ENCODE data around the gene IGSF22.

Gene IGSF22

DNA sequence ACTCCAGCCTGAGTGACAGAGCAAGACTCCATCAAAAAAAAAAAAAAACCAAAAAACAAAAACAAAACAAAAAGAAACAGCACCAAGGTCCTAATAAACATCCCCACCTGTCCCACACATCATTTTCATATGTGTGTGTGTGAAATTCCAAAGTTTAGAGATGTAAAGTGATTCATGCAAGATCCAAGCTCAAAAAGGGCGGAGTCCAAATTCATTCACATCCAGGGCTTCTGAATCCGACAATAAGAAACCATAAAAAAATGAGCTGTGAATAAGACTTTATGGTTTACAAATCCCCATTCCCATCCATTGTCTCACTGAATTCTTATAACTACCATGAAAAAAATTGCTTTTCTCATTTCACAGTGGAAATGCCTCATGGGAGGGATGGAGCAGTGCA is 30.9 kb upstream of the IGSF22 start:
- Mint-ChIP-seq H3K4me3 (no peak overlapping the region), H3K4me1 (ENCODE audit: low read depth) (peaks cover 8% of the 10 kb centered on the region), H3K36me3 (ENCODE audit: low read depth) (no peaks in the 10 kb centered on the region), H3K27me3 (peaks cover 6% of the 10 kb centered on the region), H3K27ac (no peak overlapping the region), H3K9me3 (no peaks in the 10 kb centered on the region)

DNA sequence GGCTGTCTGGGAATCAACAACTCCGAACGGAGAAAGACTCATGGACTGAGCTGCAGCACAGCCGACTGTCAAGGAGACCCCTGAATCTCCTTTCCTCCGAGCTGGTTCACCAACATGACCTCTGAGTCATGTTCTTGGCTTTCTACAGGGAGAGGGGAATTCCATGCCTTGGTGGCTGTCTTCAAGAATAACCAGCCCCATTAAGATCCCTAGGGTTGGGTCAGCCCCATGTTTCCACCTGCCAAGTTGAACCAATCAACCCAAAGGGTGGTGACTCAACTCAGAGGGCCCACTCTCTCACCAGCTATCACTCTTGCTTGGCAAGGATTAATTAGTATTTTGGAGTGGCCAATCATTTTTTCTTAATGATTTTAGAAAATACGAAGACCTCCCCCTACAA is 28.3 kb upstream of the IGSF22 start:
- H3K4me3 Mint-ChIP-seq: no peak overlapping the region
- peaks cover 8% of the 10 kb centered on the region for H3K4me1 Mint-ChIP-seq (ENCODE audit: low read depth)
- H3K27me3 Mint-ChIP-seq: peaks cover 9% of the 10 kb centered on the region
- H3K36me3 Mint-ChIP-seq (ENCODE audit: low read depth): no peaks in the 10 kb centered on the region
- H3K27ac Mint-ChIP-seq: no peak overlapping the region
- no peaks in the 10 kb centered on the region for H3K9me3 Mint-ChIP-seq

DNA sequence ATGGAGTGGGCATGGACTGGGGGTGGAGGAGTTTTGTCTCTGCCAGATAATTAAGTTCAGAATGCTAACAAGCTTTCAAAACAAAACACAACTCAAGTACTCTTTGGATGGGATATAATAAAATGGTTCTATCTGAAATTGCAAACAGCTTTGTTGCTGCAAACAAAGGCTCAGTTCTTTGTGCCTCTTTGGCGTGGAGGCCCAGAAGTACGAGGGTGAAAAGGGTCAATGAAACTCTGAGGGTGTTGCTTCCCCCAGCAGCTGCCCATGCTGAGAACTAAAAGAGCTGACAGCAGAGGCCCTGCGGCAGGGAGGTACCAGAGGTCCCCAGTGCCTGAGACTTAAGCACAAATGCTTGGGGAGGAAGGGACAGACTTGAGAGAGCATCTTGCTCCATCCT is 26.5 kb upstream of the IGSF22 start:
- no peaks in the 10 kb centered on the region for H3K36me3 Mint-ChIP-seq (ENCODE audit: low read depth)
- no peak overlapping the region for H3K4me3 Mint-ChIP-seq
- no peak overlapping the region for H3K27ac Mint-ChIP-seq
- H3K4me1 Mint-ChIP-seq (ENCODE audit: low read depth): peaks cover 8% of the 10 kb centered on the region
- H3K27me3 Mint-ChIP-seq: peaks cover 9% of the 10 kb centered on the region
- no peaks in the 10 kb centered on the region for H3K9me3 Mint-ChIP-seq

DNA sequence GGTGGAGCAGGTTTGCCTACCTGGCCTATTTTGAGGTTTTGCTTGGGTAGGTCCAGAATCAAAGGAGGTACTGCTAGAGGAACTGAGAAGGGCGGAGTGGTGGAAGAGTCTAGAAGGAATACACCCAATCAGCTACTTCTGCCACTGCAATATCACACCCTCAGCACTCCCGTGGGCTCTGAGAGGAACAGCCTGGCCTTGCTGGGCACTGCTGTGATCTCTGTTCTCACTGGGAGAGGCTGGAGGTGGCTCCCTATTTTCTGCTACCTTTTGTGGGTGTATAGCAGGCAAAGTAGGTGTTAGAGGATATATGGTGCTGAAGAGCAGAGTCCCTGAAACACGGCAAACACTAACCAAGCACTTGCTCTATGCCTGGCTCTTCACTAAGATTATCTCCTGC is 25.0 kb upstream of the IGSF22 start:
- Mint-ChIP-seq H3K36me3 (ENCODE audit: low read depth) (no peaks in the 10 kb centered on the region), H3K27ac (no peak overlapping the region), H3K9me3 (no peaks in the 10 kb centered on the region), H3K4me3 (no peak overlapping the region), H3K27me3 (peaks cover 9% of the 10 kb centered on the region), H3K4me1 (ENCODE audit: low read depth) (peaks cover 8% of the 10 kb centered on the region)

DNA sequence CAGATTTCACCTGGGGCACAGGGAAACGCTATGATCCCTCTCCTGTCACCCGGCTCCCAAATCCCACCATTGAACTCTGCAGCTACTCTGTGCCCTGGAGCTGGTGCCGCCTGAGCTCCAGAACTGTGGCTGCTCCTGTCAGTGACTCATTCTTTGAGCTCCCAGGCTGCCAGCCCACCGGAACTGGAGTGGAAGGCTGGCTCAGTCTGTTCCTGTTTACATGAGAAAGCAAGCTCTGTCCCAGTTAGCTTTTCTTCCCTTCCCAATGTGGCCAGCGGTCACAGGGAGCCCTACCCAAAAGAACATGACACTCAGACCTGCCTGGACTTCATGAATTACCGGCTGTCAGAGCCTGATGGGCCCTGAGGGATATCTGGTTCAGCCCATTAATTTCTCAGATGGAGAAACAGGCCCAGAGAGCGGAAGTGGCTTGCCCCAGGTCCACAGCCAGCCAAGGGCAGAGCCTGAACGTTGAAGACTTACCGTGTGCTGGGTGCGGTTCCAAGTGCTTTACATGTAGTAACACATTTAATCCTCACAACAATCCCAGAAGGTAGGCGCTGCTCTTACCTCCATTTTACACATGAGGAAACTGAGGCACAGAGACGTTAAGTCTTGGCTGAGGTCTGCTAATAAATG is 23.8 kb upstream of the IGSF22 start:
- Mint-ChIP-seq H3K36me3 (ENCODE audit: low read depth) (no peaks in the 10 kb centered on the region), H3K27me3 (peaks cover 9% of the 10 kb centered on the region), H3K4me1 (ENCODE audit: low read depth) (peaks cover 8% of the 10 kb centered on the region), H3K9me3 (no peaks in the 10 kb centered on the region), H3K27ac (no peak overlapping the region), H3K4me3 (no peak overlapping the region)

DNA sequence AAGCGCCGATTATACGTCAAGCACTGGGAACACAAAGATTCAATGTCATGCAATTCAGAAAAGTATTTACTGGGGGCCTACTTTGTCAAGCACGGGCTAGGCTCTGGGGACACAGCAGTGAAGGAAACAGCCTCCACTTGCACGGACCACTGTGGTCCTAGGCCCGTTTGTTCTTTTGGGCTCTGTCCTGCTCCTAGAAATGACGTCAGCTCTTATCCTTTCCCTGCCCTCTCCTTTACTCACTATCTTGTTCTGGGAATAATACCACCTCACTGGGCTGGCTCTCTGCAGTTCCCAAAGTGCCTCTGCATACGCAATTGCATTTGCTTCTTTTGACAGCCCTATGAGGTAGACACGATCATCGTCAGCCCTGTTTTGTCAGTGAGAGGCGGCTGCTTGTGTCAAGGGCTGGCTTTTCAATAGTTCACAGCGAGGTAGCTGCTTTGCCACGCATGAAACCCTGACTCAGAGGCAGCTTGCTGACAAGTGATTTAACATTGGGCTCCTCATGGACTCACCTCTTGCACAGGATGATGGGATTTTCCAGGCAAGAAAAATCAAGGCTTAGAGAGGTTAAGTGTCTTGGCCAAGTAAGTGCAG is 22.9 kb upstream of the IGSF22 start:
- Mint-ChIP-seq H3K4me1 (ENCODE audit: low read depth) (peaks cover 3% of the 10 kb centered on the region), H3K27ac (no peak overlapping the region), H3K27me3 (peaks cover 9% of the 10 kb centered on the region), H3K36me3 (ENCODE audit: low read depth) (no peaks in the 10 kb centered on the region), H3K9me3 (no peaks in the 10 kb centered on the region), H3K4me3 (no peak overlapping the region)

DNA sequence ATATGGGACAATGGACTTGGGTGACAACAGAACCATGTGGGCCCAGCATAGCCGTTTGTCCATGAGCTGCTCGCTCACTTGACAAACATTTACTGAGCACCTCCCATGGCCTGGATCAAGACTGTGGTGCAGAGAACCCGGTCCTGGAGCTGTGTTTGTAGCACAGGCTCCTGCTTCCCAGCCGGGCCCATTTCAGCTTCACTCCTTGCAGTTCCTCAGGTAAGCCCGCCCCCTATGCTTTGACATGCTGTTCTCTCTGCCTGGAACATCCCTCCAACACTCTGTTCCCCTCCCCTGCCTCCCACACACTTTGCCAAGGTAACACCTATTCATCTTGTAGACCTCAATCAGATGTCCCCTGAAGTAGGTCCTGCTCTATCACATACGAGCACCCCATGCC is 19.3 kb upstream of the IGSF22 start:
- no peaks in the 10 kb centered on the region for H3K27me3 Mint-ChIP-seq
- H3K27ac Mint-ChIP-seq: no peak overlapping the region
- H3K36me3 Mint-ChIP-seq (ENCODE audit: low read depth): no peaks in the 10 kb centered on the region
- H3K4me3 Mint-ChIP-seq: no peak overlapping the region
- no peaks in the 10 kb centered on the region for H3K9me3 Mint-ChIP-seq
- no peaks in the 10 kb centered on the region for H3K4me1 Mint-ChIP-seq (ENCODE audit: low read depth)

DNA sequence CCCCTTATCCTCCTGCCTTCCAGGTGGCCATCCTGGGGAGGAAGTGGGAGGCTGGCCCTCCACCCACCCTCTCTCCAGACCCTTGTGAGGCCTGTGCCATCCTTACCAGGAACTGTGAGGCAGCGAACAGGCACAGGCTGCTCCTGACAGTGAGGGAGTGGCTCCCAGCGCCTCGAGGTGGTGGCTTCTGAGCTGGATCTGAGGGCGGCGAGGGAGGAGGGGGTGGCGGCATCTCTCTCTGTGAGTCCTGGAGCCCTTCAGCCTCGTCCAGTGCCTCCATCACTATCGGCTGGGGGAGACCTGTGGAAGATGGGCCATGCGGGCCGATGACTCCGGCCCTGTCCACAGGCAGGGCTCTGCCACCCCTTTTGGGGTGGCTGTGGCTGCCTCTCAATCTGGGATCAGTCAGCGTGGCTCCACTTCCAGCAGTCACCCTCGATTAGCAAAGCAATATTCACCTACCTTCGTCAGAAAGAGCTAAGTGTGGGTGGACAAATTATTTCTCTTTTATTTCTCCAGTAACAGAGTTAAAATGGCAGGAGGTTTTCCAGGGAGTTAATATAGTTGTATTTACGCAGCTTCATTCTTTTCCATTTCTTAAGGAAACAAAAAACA is 18.0 kb upstream of the IGSF22 start:
- Mint-ChIP-seq H3K9me3 (no peaks in the 10 kb centered on the region), H3K27me3 (no peaks in the 10 kb centered on the region), H3K36me3 (ENCODE audit: low read depth) (no peaks in the 10 kb centered on the region), H3K4me1 (ENCODE audit: low read depth) (no peaks in the 10 kb centered on the region), H3K4me3 (no peak overlapping the region), H3K27ac (no peak overlapping the region)

DNA sequence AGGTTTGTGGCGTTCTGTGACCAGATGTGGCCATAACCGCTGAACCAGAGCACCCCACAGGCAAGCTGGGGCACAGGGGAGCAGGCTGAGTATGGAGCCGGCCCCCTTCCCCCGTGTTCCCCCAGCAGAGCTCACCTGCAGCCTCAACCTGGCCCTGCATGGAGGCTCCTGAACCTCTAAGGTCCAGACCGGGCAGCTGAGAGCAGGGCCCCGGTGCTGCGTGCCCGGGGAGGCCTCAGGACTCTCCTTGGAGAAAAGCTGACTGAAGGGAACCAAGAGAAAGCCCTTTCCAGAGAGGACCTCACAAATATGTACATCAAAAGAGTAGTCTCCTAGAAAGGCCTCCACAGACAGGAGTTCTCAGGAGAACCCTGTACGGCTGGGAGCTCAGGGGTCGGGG is 17.4 kb upstream of the IGSF22 start:
- H3K4me1 Mint-ChIP-seq (ENCODE audit: low read depth): no peaks in the 10 kb centered on the region
- no peaks in the 10 kb centered on the region for H3K9me3 Mint-ChIP-seq
- H3K27me3 Mint-ChIP-seq: no peaks in the 10 kb centered on the region
- H3K36me3 Mint-ChIP-seq (ENCODE audit: low read depth): no peaks in the 10 kb centered on the region
- no peak overlapping the region for H3K27ac Mint-ChIP-seq
- no peak overlapping the region for H3K4me3 Mint-ChIP-seq

DNA sequence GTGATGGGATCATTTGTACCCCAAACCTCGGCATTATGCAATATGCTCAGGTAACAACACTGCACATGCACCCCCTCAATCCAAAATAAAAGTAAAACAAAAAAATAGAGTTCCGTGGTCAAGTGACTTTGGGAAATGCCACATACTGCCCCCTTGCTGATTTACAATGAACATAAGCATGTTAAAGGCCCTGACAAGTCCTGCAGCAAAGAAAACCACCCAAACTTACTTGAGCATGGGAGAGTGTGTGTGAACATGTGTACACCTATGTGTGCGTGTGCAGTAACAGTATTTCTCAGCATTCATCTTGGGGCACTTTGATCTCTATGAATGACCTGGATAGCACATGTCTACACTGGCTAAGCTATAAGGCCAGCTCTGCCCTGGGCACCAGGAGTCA is 15.8 kb upstream of the IGSF22 start:
- no peaks in the 10 kb centered on the region for H3K4me1 Mint-ChIP-seq (ENCODE audit: low read depth)
- H3K9me3 Mint-ChIP-seq: no peaks in the 10 kb centered on the region
- no peak overlapping the region for H3K4me3 Mint-ChIP-seq
- H3K36me3 Mint-ChIP-seq (ENCODE audit: low read depth): no peaks in the 10 kb centered on the region
- H3K27ac Mint-ChIP-seq: no peak overlapping the region
- H3K27me3 Mint-ChIP-seq: no peaks in the 10 kb centered on the region

DNA sequence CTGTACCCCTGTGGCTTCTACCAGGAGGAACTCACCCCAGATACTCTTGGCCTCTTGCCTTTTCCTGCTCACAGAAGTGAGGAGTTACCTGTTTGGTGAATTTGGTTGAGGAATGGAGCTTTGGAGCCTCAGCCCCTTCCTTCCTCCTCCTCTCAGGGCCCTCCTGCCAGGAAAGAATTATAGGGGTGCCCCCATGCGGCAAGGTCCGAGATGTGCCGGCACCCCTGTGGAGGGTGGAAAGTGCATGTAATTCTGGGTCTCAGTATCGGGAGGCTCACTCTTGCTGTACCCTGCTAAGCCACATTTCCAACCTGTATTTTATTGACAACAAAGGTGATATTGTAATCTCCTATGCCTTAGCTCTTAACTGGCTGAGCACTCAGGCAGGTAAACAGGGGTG is 13.7 kb upstream of the IGSF22 start:
- Mint-ChIP-seq H3K36me3 (ENCODE audit: low read depth) (no peaks in the 10 kb centered on the region), H3K4me1 (ENCODE audit: low read depth) (no peaks in the 10 kb centered on the region), H3K4me3 (no peak overlapping the region), H3K27me3 (no peaks in the 10 kb centered on the region), H3K27ac (no peak overlapping the region), H3K9me3 (no peaks in the 10 kb centered on the region)

DNA sequence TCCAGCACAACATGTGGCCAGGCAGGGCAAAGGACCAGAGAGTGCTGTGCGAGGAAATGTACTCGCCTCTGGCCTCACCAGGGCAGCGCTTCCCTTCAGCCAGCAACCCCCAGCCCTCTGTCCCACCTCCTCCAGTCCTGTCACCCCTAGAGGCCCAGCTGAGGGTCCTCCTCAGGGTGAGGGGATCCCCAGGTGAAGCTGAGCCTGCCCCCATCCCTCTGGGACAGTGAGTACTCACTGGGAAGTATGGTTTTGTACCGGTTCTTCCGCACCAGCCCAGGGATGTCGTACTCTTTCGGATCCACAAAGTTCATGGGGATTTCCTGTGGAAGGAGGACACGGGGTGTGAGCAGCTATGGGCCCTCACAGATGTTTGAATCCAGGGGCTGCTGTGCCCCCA is 11.7 kb upstream of the IGSF22 start:
- H3K27me3 Mint-ChIP-seq: no peaks in the 10 kb centered on the region
- no peak overlapping the region for H3K4me3 Mint-ChIP-seq
- no peaks in the 10 kb centered on the region for H3K9me3 Mint-ChIP-seq
- no peak overlapping the region for H3K27ac Mint-ChIP-seq
- H3K36me3 Mint-ChIP-seq (ENCODE audit: low read depth): no peaks in the 10 kb centered on the region
- H3K4me1 Mint-ChIP-seq (ENCODE audit: low read depth): no peaks in the 10 kb centered on the region

DNA sequence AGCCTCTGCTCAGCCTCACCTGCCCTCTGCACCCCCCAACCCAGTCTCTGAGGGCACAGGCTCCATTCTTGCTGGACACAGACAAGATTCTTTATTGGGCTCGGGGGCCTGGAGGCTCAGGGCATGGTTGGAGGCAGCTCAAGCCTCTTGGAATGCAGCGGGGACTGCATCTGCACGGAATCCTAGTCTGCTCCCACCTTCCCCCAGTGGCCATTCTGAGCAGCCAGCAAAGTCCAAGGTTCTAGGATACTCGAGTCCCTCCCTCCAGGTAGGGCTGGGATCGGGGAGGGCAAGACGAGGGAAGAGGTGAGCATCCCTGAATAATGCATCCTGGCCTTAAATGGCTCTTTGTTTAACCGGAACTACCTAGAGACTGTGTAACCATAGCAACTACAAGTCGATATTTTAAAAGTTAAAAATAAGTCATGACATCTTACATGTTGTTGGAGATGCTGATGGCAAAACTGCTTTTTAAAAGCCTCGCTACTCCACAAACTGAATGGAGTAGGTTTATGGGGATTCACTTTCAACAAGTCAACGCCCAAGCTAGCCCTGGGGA is 10.7 kb upstream of the IGSF22 start:
- peaks cover 3% of the 10 kb centered on the region for H3K4me1 Mint-ChIP-seq (ENCODE audit: low read depth)
- no peaks in the 10 kb centered on the region for H3K36me3 Mint-ChIP-seq (ENCODE audit: low read depth)
- no peak overlapping the region for H3K27ac Mint-ChIP-seq
- H3K27me3 Mint-ChIP-seq: no peaks in the 10 kb centered on the region
- H3K9me3 Mint-ChIP-seq: no peaks in the 10 kb centered on the region
- no peak overlapping the region for H3K4me3 Mint-ChIP-seq

DNA sequence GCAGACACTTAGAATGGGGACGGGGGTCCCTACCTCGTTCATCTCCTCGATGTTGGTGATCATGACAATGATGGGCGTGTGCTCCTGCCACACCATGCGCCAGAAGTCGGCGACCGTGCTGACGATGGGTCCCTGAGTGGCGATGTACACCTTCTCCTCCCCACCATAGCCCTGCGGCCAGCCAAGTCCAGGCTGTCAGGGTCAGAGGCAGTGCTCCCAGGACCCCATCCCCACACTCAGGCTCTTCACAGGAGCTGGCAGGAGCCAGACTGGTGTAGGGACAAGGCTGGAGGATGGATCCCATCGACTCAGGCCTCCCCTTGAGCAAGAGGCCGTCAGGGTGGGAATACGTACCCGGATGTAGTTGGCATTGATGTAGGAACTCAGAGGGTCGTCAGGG is 7.2 kb upstream of the IGSF22 start:
- H3K9me3 Mint-ChIP-seq: no peaks in the 10 kb centered on the region
- no peaks in the 10 kb centered on the region for H3K36me3 Mint-ChIP-seq (ENCODE audit: low read depth)
- H3K27ac Mint-ChIP-seq: no peak overlapping the region
- H3K4me1 Mint-ChIP-seq (ENCODE audit: low read depth): peaks cover 3% of the 10 kb centered on the region
- H3K4me3 Mint-ChIP-seq: no peak overlapping the region
- no peaks in the 10 kb centered on the region for H3K27me3 Mint-ChIP-seq

DNA sequence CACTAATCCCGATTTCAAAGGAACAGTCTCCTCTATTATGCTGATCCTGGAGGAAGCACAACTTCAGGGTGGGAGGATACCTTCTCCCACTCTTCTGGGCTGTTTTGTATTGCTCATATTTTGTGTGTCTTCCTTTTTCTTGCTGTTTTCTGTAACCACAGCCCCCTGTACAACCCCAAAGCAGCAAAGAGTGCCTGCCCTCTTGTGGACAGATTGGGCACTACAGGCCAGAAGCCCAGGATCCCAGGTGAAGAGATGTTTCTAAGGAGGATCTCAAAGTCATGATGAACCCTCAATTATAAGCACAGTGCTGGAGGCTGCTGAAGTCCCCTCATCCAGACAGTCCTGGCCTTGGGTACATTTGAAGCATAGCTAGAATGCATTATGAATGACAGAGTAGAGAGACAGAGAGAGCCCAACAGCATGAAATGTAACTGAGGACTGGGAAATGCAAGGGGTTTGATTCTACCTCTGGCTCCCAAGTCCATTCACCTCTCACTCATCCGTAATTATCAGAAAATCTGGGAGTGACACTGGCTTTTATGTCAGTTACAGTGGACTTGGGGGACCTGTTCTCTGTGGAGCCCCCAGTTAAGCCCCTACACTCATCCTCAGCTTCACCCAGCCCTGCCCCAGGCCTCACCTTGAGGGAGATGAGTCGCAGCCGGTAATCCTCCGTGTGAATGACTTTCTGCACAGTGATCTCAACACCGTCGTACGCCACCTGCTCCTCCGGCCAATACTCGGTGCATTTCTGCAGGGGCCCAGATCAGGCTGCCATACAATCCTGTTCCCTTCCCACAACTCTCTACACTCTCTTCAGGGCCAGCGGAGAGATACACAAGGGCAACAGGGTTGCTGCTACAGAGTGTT is 6.2 kb upstream of the IGSF22 start:
- Mint-ChIP-seq H3K4me1 (ENCODE audit: low read depth) (peaks cover 11% of the 10 kb centered on the region), H3K36me3 (ENCODE audit: low read depth) (no peaks in the 10 kb centered on the region), H3K4me3 (no peak overlapping the region), H3K27me3 (no peaks in the 10 kb centered on the region), H3K27ac (no peak overlapping the region), H3K9me3 (no peaks in the 10 kb centered on the region)

All from stimulated activated naive CD8-positive, alpha-beta T cell treated with anti-CD3 and anti-CD28 coated beads, Interleukin-15, Interleukin-2, amounts not matched to agents 100 ng/mL and 50 ng/mL, for 24 hours (primary cell).